Astrocyte (in vitro differentiated cells and primary cell): ENCODE data around the gene SPNS1. TPM values are rescaled to one million over a fixed set of nuclear protein-coding genes. Genes with fewer than 3 reads are reported as not detected.
A peak's percentile ranks its signal among the peaks of the same experiment; 100 is the strongest.

Experiments
- DNase-seq: peaks from one replicate; pipeline ENCODE4 v3.0.0-alpha.2; 2010; ENCODE audit warnings: low read depth
- FAIRE-seq: peaks from 2 replicates; lab custom pipeline; 2011; peaks lifted over from hg19 to GRCh38; lab: Jason Lieb, UNC
- H2AFZ ChIP-seq: 2 replicates; pipeline ENCODE4 v1.6.0; 2012; ENCODE audit warnings: low read depth, low read length, inconsistent platforms
- H3K27ac ChIP-seq: 2 replicates; pipeline ENCODE4 v1.5.1; 2011; ENCODE audit warnings: low read depth, low read length, inconsistent platforms
- H3K27me3 ChIP-seq: 2 replicates; pipeline ENCODE4 v1.6.0; 2011; ENCODE audit warnings: low read length, inconsistent platforms; ENCODE audit not compliant: insufficient read depth
- H3K36me3 ChIP-seq: 2 replicates; pipeline ENCODE4 v1.5.1; 2011; ENCODE audit warnings: low read length, inconsistent platforms; ENCODE audit not compliant: insufficient read depth
- H3K4me1 ChIP-seq: 2 replicates; pipeline ENCODE4 v1.5.1; 2011; ENCODE audit warnings: low read length, inconsistent platforms; ENCODE audit not compliant: insufficient read depth
- H3K4me2 ChIP-seq: 2 replicates; pipeline ENCODE4 v1.6.0; 2012; ENCODE audit warnings: low read length, inconsistent platforms
- H3K4me3 ChIP-seq: 2 replicates; pipeline ENCODE4 v1.5.1; 2011; ENCODE audit warnings: low read depth, mild to moderate bottlenecking, low read length, inconsistent platforms; ENCODE audit not compliant: insufficient read depth
- H3K79me2 ChIP-seq: 2 replicates; pipeline ENCODE4 v1.6.0; 2012; ENCODE audit warnings: mild to moderate bottlenecking, low read length, inconsistent platforms; ENCODE audit not compliant: insufficient read depth
- H3K9ac ChIP-seq: 2 replicates; pipeline ENCODE4 v1.6.0; 2012; ENCODE audit warnings: mild to moderate bottlenecking, low read length, inconsistent platforms
- H3K9me3 ChIP-seq: 2 replicates; pipeline ENCODE4 v1.5.1; 2012; ENCODE audit warnings: low read depth, mild to moderate bottlenecking, low read length, inconsistent platforms; ENCODE audit not compliant: insufficient read depth
- H4K20me1 ChIP-seq: 2 replicates; pipeline ENCODE4 v1.6.0; 2012; ENCODE audit warnings: low read length, inconsistent platforms; ENCODE audit not compliant: insufficient read depth
- H3K27ac Mint-ChIP-seq: one replicate; pipeline ENCODE4 v1.8.0; 2021; ENCODE audit warnings: mild to moderate bottlenecking, mixed read lengths; ENCODE audit not compliant: unreplicated experiment
- H3K27me3 Mint-ChIP-seq: one replicate; pipeline ENCODE4 v1.8.0; 2021; ENCODE audit warnings: low read depth, mixed read lengths; ENCODE audit not compliant: unreplicated experiment
- H3K36me3 Mint-ChIP-seq: one replicate; pipeline ENCODE4 v1.8.0; 2021; ENCODE audit warnings: low read depth, mixed read lengths; ENCODE audit not compliant: unreplicated experiment
- H3K4me1 Mint-ChIP-seq: one replicate; pipeline ENCODE4 v1.8.0; 2021; ENCODE audit warnings: low read depth, mixed read lengths; ENCODE audit not compliant: unreplicated experiment
- H3K4me3 Mint-ChIP-seq: one replicate; pipeline ENCODE4 v1.8.0; 2021; ENCODE audit warnings: mild to moderate bottlenecking, moderate library complexity, mixed read lengths; ENCODE audit not compliant: unreplicated experiment
- H3K9me3 Mint-ChIP-seq: one replicate; pipeline ENCODE4 v1.8.0; 2021; ENCODE audit warnings: mild to moderate bottlenecking, mixed read lengths; ENCODE audit not compliant: unreplicated experiment
- CTCF ChIP-seq: IDR thresholded peaks from 2 replicates; pipeline ENCODE4 v1.5.1; 2011; ENCODE audit warnings: low read depth, mild to moderate bottlenecking, inconsistent platforms, low read length, moderate library complexity; ENCODE audit not compliant: insufficient read depth
- EZH2 ChIP-seq: IDR thresholded peaks from 2 replicates; pipeline ENCODE4 v1.6.1; 2012; ENCODE audit warnings: mild to moderate bottlenecking, low read length, inconsistent platforms; ENCODE audit not compliant: insufficient read depth
- total RNA-seq: library from RNA; stranded (reverse); gene quantifications from 2 replicates; pipeline ENCODE4 v1.2.1, GENCODE V29; 2021

The SPNS1 gene
- total RNA-seq, 1 donor from 2014 or later, result 57.8 TPM

GRCh38 chr16:29007730-29008593 lies 33.4 kb downstream of the SPNS1 start:
- DNase-seq (peak; percentile 81), FAIRE-seq (peak; percentile 23)
- H3K4me3 Mint-ChIP-seq, result no peak overlapping the region
- no peak overlapping the region for H3K27ac ChIP-seq
- peaks cover 4% of the 10 kb centered on the region for H3K4me1 ChIP-seq
- peaks cover 6% of the 10 kb centered on the region for H3K9me3 Mint-ChIP-seq
- TF ChIP-seq CTCF, result no peak
- TF ChIP-seq EZH2, result no peak
- no peaks in the 10 kb centered on the region for H3K9me3 ChIP-seq
- no peaks in the 10 kb centered on the region for H3K4me1 Mint-ChIP-seq
- H3K27ac Mint-ChIP-seq, result peak overlapping the region; percentile 78
- H3K27me3 Mint-ChIP-seq, result peaks cover 24% of the 10 kb centered on the region
- no peak overlapping the region for H3K9ac ChIP-seq
- H3K27me3 ChIP-seq, result no peaks in the 10 kb centered on the region
- H2AFZ ChIP-seq, result no peak overlapping the region
- H3K79me2 ChIP-seq, result no peaks in the 10 kb centered on the region
- no peak overlapping the region for H3K4me2 ChIP-seq
- no peak overlapping the region for H3K4me3 ChIP-seq
- H3K36me3 ChIP-seq, result no peaks in the 10 kb centered on the region
- no peaks in the 10 kb centered on the region for H3K36me3 Mint-ChIP-seq
- H4K20me1 ChIP-seq, result no peaks in the 10 kb centered on the region

GRCh38 chr16:29009050-29009837 lies 34.7 kb downstream of the SPNS1 start:
- H2AFZ ChIP-seq, result no peak overlapping the region
- H3K9ac ChIP-seq, result no peak overlapping the region
- H3K36me3 ChIP-seq, result no peaks in the 10 kb centered on the region
- no peak for FAIRE-seq
- DNase-seq, result no peak
- H3K27me3 Mint-ChIP-seq, result peaks cover 22% of the 10 kb centered on the region
- H3K79me2 ChIP-seq, result no peaks in the 10 kb centered on the region
- H4K20me1 ChIP-seq, result no peaks in the 10 kb centered on the region
- H3K4me1 Mint-ChIP-seq, result no peaks in the 10 kb centered on the region
- H3K4me2 ChIP-seq, result no peak overlapping the region
- H3K4me1 ChIP-seq, result peaks cover 4% of the 10 kb centered on the region
- H3K4me3 Mint-ChIP-seq, result no peak overlapping the region
- H3K9me3 Mint-ChIP-seq, result peaks cover 6% of the 10 kb centered on the region
- no peak overlapping the region for H3K27ac Mint-ChIP-seq
- no peak overlapping the region for H3K27ac ChIP-seq
- no peaks in the 10 kb centered on the region for H3K27me3 ChIP-seq
- no peak overlapping the region for H3K4me3 ChIP-seq
- H3K9me3 ChIP-seq, result no peaks in the 10 kb centered on the region
- TF ChIP-seq EZH2 (no peak), CTCF (no peak)
- H3K36me3 Mint-ChIP-seq, result no peaks in the 10 kb centered on the region
